A172 (cell line): ENCODE measurements around the gene NR4A2. TPM values are rescaled to one million over a fixed set of nuclear protein-coding genes. Genes with fewer than 3 reads are reported as not detected.

ENCODE experiments used
- DNase-seq: peaks from one replicate; pipeline ENCODE4 v3.0.0-alpha.2; 2015; ENCODE audit warnings: low spot score
- total RNA-seq: library from RNA; depleted of rRNA; stranded (reverse); fragments of >200 nt; shearing (Covaris generic); gene quantifications from 2 replicates; pipeline ENCODE4 v1.2.3, GENCODE V29; 2014

Gene NR4A2
- total RNA-seq, 1 experiment from 2014 or later: 0.10 TPM

- no peak for DNase-seq
Measured at GRCh38 chr2:156340377-156340776, 7.9 kb upstream of the NR4A2 start.

- DNase-seq: no peak
Measured at GRCh38 chr2:156339865-156340264, 7.3 kb upstream of the NR4A2 start.

GRCh38 chr2:156339110-156339847, 6.8 kb upstream of the NR4A2 start:
- no peak for DNase-seq

GRCh38 chr2:156338578-156338977, 6.1 kb upstream of the NR4A2 start:
- no peak for DNase-seq

- DNase-seq: peak; percentile 79
Measured at GRCh38 chr2:156334496-156335478, 2.3 kb upstream of the NR4A2 start.

GRCh38 chr2:156333951-156334495, 1.5 kb upstream of the NR4A2 start:
- peak; percentile 35 for DNase-seq

- no peak for DNase-seq
Measured at GRCh38 chr2:156333274-156333950, 891 bp upstream of the NR4A2 start.

- no peak for DNase-seq
Measured at GRCh38 chr2:156332284-156332533, 312 bp downstream of the NR4A2 start.

- peak; percentile 46 for DNase-seq
Measured at GRCh38 chr2:156331572-156332283, 793 bp downstream of the NR4A2 start.

- DNase-seq: no peak
Measured at GRCh38 chr2:156329927-156330726, 2.4 kb downstream of the NR4A2 start.

- DNase-seq: no peak
Measured at GRCh38 chr2:156329031-156329926, 3.2 kb downstream of the NR4A2 start.

GRCh38 chr2:156327835-156328695, 4.5 kb downstream of the NR4A2 start:
- no peak for DNase-seq

GRCh38 chr2:156326526-156327095, 5.9 kb downstream of the NR4A2 start:
- DNase-seq: no peak

GRCh38 chr2:156325688-156326525, 6.6 kb downstream of the NR4A2 start:
- no peak for DNase-seq

GRCh38 chr2:156323754-156324153, 8.8 kb downstream of the NR4A2 start:
- DNase-seq: no peak

- no peak for DNase-seq
Measured at GRCh38 chr2:156322686-156323231, 9.8 kb downstream of the NR4A2 start.

- DNase-seq: no peak
Measured at GRCh38 chr2:156322051-156322685, 10.4 kb downstream of the NR4A2 start.
